ENCODE results near the gene PLP2. TPM values are rescaled to one million over a fixed set of nuclear protein-coding genes. Genes with fewer than 3 reads are reported as not detected.

Gene PLP2
- total and polyA plus RNA-seq, 2 of the 13 experiments (the other 11 are each of a cell fraction or from before 2014, with no cell fraction given) = 0.40 to 3.6 TPM

DNA sequence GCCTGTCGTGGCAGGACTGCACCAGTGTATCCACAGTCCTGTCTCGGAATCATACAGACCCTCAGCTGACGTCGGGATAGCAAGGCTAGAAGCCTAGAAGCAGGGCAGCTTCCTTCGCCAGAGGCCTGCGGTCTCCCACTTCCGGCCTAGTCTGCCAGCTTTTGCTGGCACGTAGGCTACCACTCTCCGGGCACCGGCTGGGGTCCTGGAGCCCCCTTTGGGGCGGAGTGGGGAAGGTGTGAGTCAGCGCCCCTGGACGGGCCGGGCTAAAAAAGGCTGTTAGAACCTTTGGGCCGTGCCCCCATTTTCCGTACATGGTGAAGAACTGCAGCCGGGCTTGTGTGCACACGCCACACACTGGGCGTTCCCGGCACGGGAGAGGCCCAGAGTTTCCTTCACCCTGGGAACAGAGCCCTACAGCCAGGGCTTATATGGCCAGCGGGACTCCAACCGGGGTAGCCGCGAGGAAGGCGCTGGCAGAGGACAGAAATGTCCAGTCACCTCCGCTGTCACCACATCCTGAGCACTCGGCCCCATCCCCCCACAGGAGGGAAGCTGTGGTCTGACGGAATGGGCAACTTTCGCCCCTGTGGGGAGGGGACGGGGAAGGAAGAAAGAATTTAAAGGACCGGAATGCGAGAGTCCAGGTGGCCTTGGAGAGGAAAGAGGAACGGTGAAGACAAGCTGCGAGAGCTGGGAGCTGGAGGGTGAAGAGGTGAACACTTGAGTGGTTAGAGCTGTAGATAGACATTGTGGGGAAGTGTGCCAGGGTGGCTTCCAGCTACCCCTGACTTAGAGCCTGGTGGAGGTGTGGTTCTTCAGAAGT lies 4.6 kb upstream of the PLP2 start:
- H3K4me3 ChIP-seq (replicated peaks in 1 of 3; ENCODE audit: insufficient read depth in 1 of 3, low read depth in 2 of 3, low read length in 3 of 3) = no peak overlapping the region
- no TSS peak for BruUV-seq (replicated peaks)
- H2AFZ ChIP-seq (ENCODE audit: low read length) = no peak overlapping the region
- no peaks in the 10 kb centered on the region for H3K27me3 ChIP-seq (ENCODE audit: control insufficient read depth in 1 of 2, insufficient read depth in 2 of 2, low read length in 2 of 2)
- in situ Hi-C loops (cut with HindIII; ENCODE audit: extremely low pct_ligation_motif_present, low pct_unique_long_range_greater_than_20kb) (no loop called here), intact Hi-C loops (cut with micrococcal nuclease; ENCODE audit: unreplicated experiment) (no loop called here)
- WGBS (ENCODE audit: low lambda C conversion rate) = 83% methylated on average over 17 of the region's 35 CpGs
- ATAC-seq (no peak), DNase-seq (ENCODE audit: low spot score) (no peak), FAIRE-seq (no peak)
- H3K36me3 ChIP-seq (replicated peaks in 1 of 2; ENCODE audit: control insufficient read depth in 1 of 2, insufficient read depth in 2 of 2, low read length in 2 of 2) = no peaks in the 10 kb centered on the region
- TF ChIP-seq ZNF12 (CRISPR knock-in tag; IDR thresholded peaks at IDR 0.05) (no peak), ZFP90 (CRISPR knock-in tag; IDR thresholded peaks at IDR 0.05; ENCODE audit: borderline replicate concordance) (no peak)
- TF ChIP-seq, protein P1, sequence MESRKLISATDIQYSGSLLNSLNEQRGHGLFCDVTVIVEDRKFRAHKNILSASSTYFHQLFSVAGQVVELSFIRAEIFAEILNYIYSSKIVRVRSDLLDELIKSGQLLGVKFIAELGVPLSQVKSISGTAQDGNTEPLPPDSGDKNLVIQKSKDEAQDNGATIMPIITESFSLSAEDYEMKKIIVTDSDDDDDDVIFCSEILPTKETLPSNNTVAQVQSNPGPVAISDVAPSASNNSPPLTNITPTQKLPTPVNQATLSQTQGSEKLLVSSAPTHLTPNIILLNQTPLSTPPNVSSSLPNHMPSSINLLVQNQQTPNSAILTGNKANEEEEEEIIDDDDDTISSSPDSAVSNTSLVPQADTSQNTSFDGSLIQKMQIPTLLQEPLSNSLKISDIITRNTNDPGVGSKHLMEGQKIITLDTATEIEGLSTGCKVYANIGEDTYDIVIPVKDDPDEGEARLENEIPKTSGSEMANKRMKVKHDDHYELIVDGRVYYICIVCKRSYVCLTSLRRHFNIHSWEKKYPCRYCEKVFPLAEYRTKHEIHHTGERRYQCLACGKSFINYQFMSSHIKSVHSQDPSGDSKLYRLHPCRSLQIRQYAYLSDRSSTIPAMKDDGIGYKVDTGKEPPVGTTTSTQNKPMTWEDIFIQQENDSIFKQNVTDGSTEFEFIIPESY (CRISPR knock-in tag; IDR thresholded peaks at IDR 0.05) = peak; percentile 78; the same call in 1 of the 2 replicates
- ChIA-PET POLR2A (no interaction called here), CTCF (ENCODE audit: low intra/inter-chr PET ratio, low total read pairs) (no interaction called here)
- no peaks in the 10 kb centered on the region for H4K20me1 ChIP-seq (ENCODE audit: insufficient read depth, low read length)
- no peaks in the 10 kb centered on the region for H3K79me2 ChIP-seq (ENCODE audit: insufficient read depth, low read length)
- H3K4me1 ChIP-seq (ENCODE audit: insufficient read depth, low read length) = peaks cover 28% of the 10 kb centered on the region; the same call in 1 of the 2 replicates
- no peak overlapping the region for H3K9ac ChIP-seq (ENCODE audit: insufficient read depth, low read depth, low read length)
- H3K9me3 ChIP-seq (ENCODE audit: low read length) = no peaks in the 10 kb centered on the region
- no peak overlapping the region for H3K4me2 ChIP-seq (ENCODE audit: low read depth, low read length)
- no peak overlapping the region for H3K27ac ChIP-seq (ENCODE audit: extremely low read length, insufficient read depth, low read length)

- TF ChIP-seq TGIF2 (CRISPR knock-in tag; IDR thresholded peaks at IDR 0.05) (no peak), ZNF629 (CRISPR knock-in tag; conservative IDR thresholded peaks at IDR 0.05) (peak; percentile 79)
- in situ Hi-C loops (cut with HindIII; ENCODE audit: extremely low pct_ligation_motif_present, low pct_unique_long_range_greater_than_20kb) (no loop called here), intact Hi-C loops (cut with micrococcal nuclease; ENCODE audit: unreplicated experiment) (no loop called here)
- H3K79me2 ChIP-seq (ENCODE audit: insufficient read depth, low read length) = no peaks in the 10 kb centered on the region
- H3K36me3 ChIP-seq (replicated peaks in 1 of 2; ENCODE audit: control insufficient read depth in 1 of 2, insufficient read depth in 2 of 2, low read length in 2 of 2) = no peaks in the 10 kb centered on the region
- H3K9ac ChIP-seq (ENCODE audit: insufficient read depth, low read depth, low read length) = no peak overlapping the region
- H3K4me2 ChIP-seq (ENCODE audit: low read depth, low read length) = no peak overlapping the region
- no peak overlapping the region for H3K27ac ChIP-seq (ENCODE audit: extremely low read length, insufficient read depth, low read length)
- no TSS peak for BruUV-seq (replicated peaks)
- no peaks in the 10 kb centered on the region for H4K20me1 ChIP-seq (ENCODE audit: insufficient read depth, low read length)
- no peaks in the 10 kb centered on the region for H3K27me3 ChIP-seq (ENCODE audit: control insufficient read depth in 1 of 2, insufficient read depth in 2 of 2, low read length in 2 of 2)
- FAIRE-seq = peak; percentile 48
- POLR2A ChIA-PET = interaction anchor here (0.7 kb wide), 1 partner anchor 20 kb away, joined by 3 read pairs; no protein-coding TSS in a partner anchor
- no peak overlapping the region for H2AFZ ChIP-seq (ENCODE audit: low read length)
- no peak for DNase-seq (ENCODE audit: low spot score)
- 91% methylated on average over 3 of the region's 3 CpGs for WGBS (ENCODE audit: low lambda C conversion rate)
- no peaks in the 10 kb centered on the region for H3K9me3 ChIP-seq (ENCODE audit: low read length)
- H3K4me1 ChIP-seq (ENCODE audit: insufficient read depth, low read length) = peaks cover 26% of the 10 kb centered on the region; the same call in 1 of the 2 replicates
- CTCF ChIA-PET (ENCODE audit: low intra/inter-chr PET ratio, low total read pairs) = no interaction called here
- no peak overlapping the region for H3K4me3 ChIP-seq (replicated peaks in 1 of 3; ENCODE audit: insufficient read depth in 1 of 3, low read depth in 2 of 3, low read length in 3 of 3)
- ATAC-seq = no peak
These were observed 4.0 kb upstream of the PLP2 start for GRCh38 chrX:49167740-49168108.
